Osteoblast (primary cell): Measurements from ENCODE around the gene CEP104. TPM values are rescaled to one million over a fixed set of nuclear protein-coding genes. Genes with fewer than 3 reads are reported as not detected.
"Not testable (repeated sequence)": the region's sequence is repeated elsewhere in the genome, so short reads cannot be mapped to it uniquely, and the experiment has no call there.

Experiments
- DNase-seq: peaks from one replicate; pipeline ENCODE4 v3.0.0; 2011; ENCODE audit warnings: low spot score, mixed read lengths; ENCODE audit not compliant: insufficient read length; ENCODE audit errors: missing footprints
- H2AFZ ChIP-seq: 2 replicates; pipeline ENCODE4 v1.6.0; 2011; ENCODE audit warnings: mild to moderate bottlenecking, low read length
- H3K27ac ChIP-seq: 2 replicates; pipeline ENCODE4 v1.5.1; 2011; ENCODE audit warnings: mild to moderate bottlenecking, low read depth, low read length, moderate library complexity
- H3K27me3 ChIP-seq: 2 replicates; pipeline ENCODE4 v1.6.0; 2012; ENCODE audit warnings: mild to moderate bottlenecking, control low read depth, inconsistent platforms, low read length, moderate library complexity; ENCODE audit not compliant: insufficient read depth
- H3K36me3 ChIP-seq: 2 replicates; pipeline ENCODE4 v1.5.1; 2011; ENCODE audit warnings: mild to moderate bottlenecking, low read length, control low read depth, moderate library complexity; ENCODE audit not compliant: insufficient read depth
- H3K4me1 ChIP-seq: 2 replicates; pipeline ENCODE4 v1.5.1; 2011; ENCODE audit warnings: mild to moderate bottlenecking, low read length, control low read depth, moderate library complexity; ENCODE audit not compliant: insufficient read depth
- H3K4me2 ChIP-seq: 2 replicates; pipeline ENCODE4 v1.6.0; 2011; ENCODE audit warnings: mild to moderate bottlenecking, low read length; ENCODE audit not compliant: insufficient read depth
- H3K4me3 ChIP-seq: fragments of 200-600 bp; sonication (generic); 3 replicates; pipeline ENCODE4 v1.5.1; 2012; ENCODE audit warnings: mild to moderate bottlenecking, low read length, inconsistent platforms; ENCODE audit not compliant: insufficient read depth
- H3K79me2 ChIP-seq: 2 replicates; pipeline ENCODE4 v1.6.0; 2012; ENCODE audit warnings: mild to moderate bottlenecking, low read length, control low read depth, inconsistent platforms; ENCODE audit not compliant: insufficient read depth
- H3K9me3 ChIP-seq: 2 replicates; pipeline ENCODE4 v1.5.1; 2011; ENCODE audit warnings: low read depth, low read length, control low read depth
- H4K20me1 ChIP-seq: 2 replicates; pipeline ENCODE4 v1.6.0; 2012; ENCODE audit warnings: mild to moderate bottlenecking, low read length, control low read depth; ENCODE audit not compliant: insufficient read depth
- CTCF ChIP-seq: IDR thresholded peaks from 2 replicates; pipeline ENCODE4 v1.5.1; 2011; ENCODE audit warnings: mild to moderate bottlenecking, low read depth, low read length, moderate library complexity; ENCODE audit errors: extremely low read depth
- total RNA-seq: library from RNA; depleted of rRNA; stranded (reverse); fragments of >200 nt; gene quantifications from 2 replicates; pipeline ENCODE4 v1.2.3, GENCODE V29; 2012

The CEP104 gene
- total RNA-seq, 1 donor, result 21.7 TPM

- H3K9me3 ChIP-seq, result no peaks in the 10 kb centered on the region
- DNase-seq, result no peak
- no peak for TF ChIP-seq CTCF
Measured at GRCh38 chr1:3809680-3810079, 47.3 kb downstream of the CEP104 start.

GRCh38 chr1:3807769-3808168 lies 49.2 kb downstream of the CEP104 start:
- DNase-seq, result no peak
- no peak overlapping the region for H2AFZ ChIP-seq
- H3K36me3 ChIP-seq, result no peaks in the 10 kb centered on the region
- H4K20me1 ChIP-seq, result no peaks in the 10 kb centered on the region
- TF ChIP-seq CTCF, result no peak
- no peak overlapping the region for H3K4me2 ChIP-seq
- no peak overlapping the region for H3K4me3 ChIP-seq
- H3K27me3 ChIP-seq, result peaks cover 3% of the 10 kb centered on the region
- no peaks in the 10 kb centered on the region for H3K9me3 ChIP-seq
- H3K79me2 ChIP-seq, result no peaks in the 10 kb centered on the region
- H3K27ac ChIP-seq, result no peak overlapping the region
- peaks cover 9% of the 10 kb centered on the region for H3K4me1 ChIP-seq

More at GRCh38 chr1:3809680-3810079, 47.3 kb downstream of the CEP104 start:
- H2AFZ ChIP-seq, result no peak overlapping the region
- H3K27me3 ChIP-seq, result no peaks in the 10 kb centered on the region
- H3K4me3 ChIP-seq, result no peak overlapping the region
- H3K36me3 ChIP-seq, result peaks cover 10% of the 10 kb centered on the region
- no peaks in the 10 kb centered on the region for H3K4me1 ChIP-seq
- H3K79me2 ChIP-seq, result no peaks in the 10 kb centered on the region
- H4K20me1 ChIP-seq, result no peaks in the 10 kb centered on the region
- no peak overlapping the region for H3K4me2 ChIP-seq
- H3K27ac ChIP-seq, result no peak overlapping the region

- no peak overlapping the region for H3K4me2 ChIP-seq
- H2AFZ ChIP-seq, result no peak overlapping the region
- H4K20me1 ChIP-seq, result no peaks in the 10 kb centered on the region
- no peaks in the 10 kb centered on the region for H3K79me2 ChIP-seq
- no peak for DNase-seq
- TF ChIP-seq CTCF, result no peak
- H3K27me3 ChIP-seq, result peaks cover 8% of the 10 kb centered on the region
- H3K4me3 ChIP-seq, result no peak overlapping the region
- H3K9me3 ChIP-seq, result no peaks in the 10 kb centered on the region
- H3K36me3 ChIP-seq, result no peaks in the 10 kb centered on the region
- H3K4me1 ChIP-seq, result peaks cover 9% of the 10 kb centered on the region
- H3K27ac ChIP-seq, result no peak overlapping the region
Measured at GRCh38 chr1:3805038-3805437, 52.0 kb downstream of the CEP104 start.

- not testable (repeated sequence) for H3K27me3 ChIP-seq, H3K79me2 ChIP-seq, H3K36me3 ChIP-seq, H3K9me3 ChIP-seq, H4K20me1 ChIP-seq, H2AFZ ChIP-seq, H3K4me1 ChIP-seq, H3K27ac ChIP-seq, DNase-seq
- Histone ChIP-seq H3K4me2 (peak overlapping the region; percentile 72), H3K4me3 (peak overlapping the region; percentile 45)
Measured at GRCh38 chr1:3804627-3804944, 52.4 kb downstream of the CEP104 start.
